Astrocyte (in vitro differentiated cells and primary cell): ENCODE data around the gene LIPC.

Source experiments
- EZH2 ChIP-seq: IDR thresholded peaks from 2 replicates; pipeline ENCODE4 v1.6.1; 2012; ENCODE audit warnings: mild to moderate bottlenecking, low read length, inconsistent platforms; ENCODE audit not compliant: insufficient read depth
- TF ChIP-seq, protein P1 (sequence below): IDR thresholded peaks from 2 replicates; pipeline ENCODE4 v1.5.1; 2011; ENCODE audit warnings: low read depth, mild to moderate bottlenecking, inconsistent platforms, low read length, moderate library complexity; ENCODE audit not compliant: insufficient read depth

DNA sequence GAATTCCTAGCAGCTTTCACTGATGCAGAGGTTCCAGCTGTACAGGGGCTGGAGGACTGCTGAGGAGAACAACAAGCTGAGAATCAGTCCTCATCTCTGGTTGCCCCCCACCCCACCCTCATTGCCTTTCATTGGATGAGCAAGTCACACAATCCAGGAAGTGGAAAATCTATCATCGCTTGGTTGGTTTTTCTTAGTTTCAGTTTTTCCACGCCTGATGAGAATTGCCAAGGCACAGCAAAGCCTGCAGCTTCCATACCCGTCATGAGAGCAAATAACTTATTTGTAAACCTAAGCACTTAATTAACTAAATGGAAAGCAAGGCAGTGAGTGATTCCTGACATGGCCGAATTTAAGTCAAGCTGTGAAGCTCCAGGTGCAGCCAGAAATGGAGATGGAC is 21.4 kb upstream of the LIPC start:
- TF ChIP-seq, protein P1, sequence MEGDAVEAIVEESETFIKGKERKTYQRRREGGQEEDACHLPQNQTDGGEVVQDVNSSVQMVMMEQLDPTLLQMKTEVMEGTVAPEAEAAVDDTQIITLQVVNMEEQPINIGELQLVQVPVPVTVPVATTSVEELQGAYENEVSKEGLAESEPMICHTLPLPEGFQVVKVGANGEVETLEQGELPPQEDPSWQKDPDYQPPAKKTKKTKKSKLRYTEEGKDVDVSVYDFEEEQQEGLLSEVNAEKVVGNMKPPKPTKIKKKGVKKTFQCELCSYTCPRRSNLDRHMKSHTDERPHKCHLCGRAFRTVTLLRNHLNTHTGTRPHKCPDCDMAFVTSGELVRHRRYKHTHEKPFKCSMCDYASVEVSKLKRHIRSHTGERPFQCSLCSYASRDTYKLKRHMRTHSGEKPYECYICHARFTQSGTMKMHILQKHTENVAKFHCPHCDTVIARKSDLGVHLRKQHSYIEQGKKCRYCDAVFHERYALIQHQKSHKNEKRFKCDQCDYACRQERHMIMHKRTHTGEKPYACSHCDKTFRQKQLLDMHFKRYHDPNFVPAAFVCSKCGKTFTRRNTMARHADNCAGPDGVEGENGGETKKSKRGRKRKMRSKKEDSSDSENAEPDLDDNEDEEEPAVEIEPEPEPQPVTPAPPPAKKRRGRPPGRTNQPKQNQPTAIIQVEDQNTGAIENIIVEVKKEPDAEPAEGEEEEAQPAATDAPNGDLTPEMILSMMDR: no peak
- no peak for TF ChIP-seq EZH2
